Adrenal gland (tissue), 5 donors: ENCODE results near the gene CLDN3.

Source experiments
- CTCF ChIP-seq, 6 experiments: fragments of 450-650 bp in 4 of 6; fragments of 200-600 bp in 2 of 6; sonication (generic) in 1 of 6; IDR thresholded peaks; 1 replicate in 5 of 6; 2 replicates in 1 of 6; pipeline versions ENCODE4 v1.5.1 to v1.8.0; 2016 to 2021; ENCODE audit warnings: antibody characterized with exemption in 6 of 6, mild to moderate bottlenecking in 2 of 6, moderate library complexity in 1 of 6
- POLR2A ChIP-seq, 2 donors: fragments of 450-650 bp; IDR thresholded peaks; one replicate each; pipeline ENCODE4 v1.6.1; 2017; ENCODE audit warnings: antibody characterized with exemption in 2 of 2, mild to moderate bottlenecking in 2 of 2, moderate library complexity in 1 of 2
- donor health status: DM: no; HTN: no; CAD: no.

GRCh38 chr7:73721377-73721817 is 48.7 kb downstream of the CLDN3 start:
- TF ChIP-seq POLR2A (IDR thresholded peaks at IDR 0.05) (no peak), CTCF (IDR thresholded peaks at IDR 0.05) (no peak)
